Transverse colon (tissue), 4 donors: Measurements from ENCODE around the gene PKP1. TPM values are rescaled to one million over a fixed set of nuclear protein-coding genes. Genes with fewer than 3 reads are reported as not detected.

ENCODE experiments used
- DNase-seq: peaks from one replicate; pipeline ENCODE4 v3.0.0-alpha.2; 2019
- H3K27ac ChIP-seq, 4 donors: fragments of 200-600 bp; sonication (generic); 2 replicates each; pipeline ENCODE4 v1.5.1; 2016 to 2018; ENCODE audit warnings: inconsistent platforms in 4 of 4
- H3K27me3 ChIP-seq: fragments of 200-600 bp; sonication (generic); 2 replicates; pipeline ENCODE4 v1.5.1; 2017; ENCODE audit warnings: inconsistent platforms
- H3K36me3 ChIP-seq, 4 donors: fragments of 200-600 bp; sonication (generic); 2 replicates each; pipeline ENCODE4 v1.5.1; 2017 to 2019; ENCODE audit warnings: inconsistent platforms in 4 of 4
- H3K4me1 ChIP-seq, 4 donors: fragments of 200-600 bp; sonication (generic); 2 replicates each; pipeline ENCODE4 v1.5.1; 2017 to 2020; ENCODE audit warnings: inconsistent platforms in 4 of 4
- H3K4me3 ChIP-seq, 4 donors: fragments of 200-600 bp; sonication (generic); 1 replicate in 1 of 4; 2 replicates in 3 of 4; pipeline versions ENCODE4 v1.5.1 to v1.6.1; 2017 to 2019; ENCODE audit warnings: inconsistent platforms in 4 of 4
- H3K9me3 ChIP-seq, 2 donors: fragments of 200-600 bp; sonication (generic); 2 replicates each; pipeline ENCODE4 v1.5.1; 2017 to 2019; ENCODE audit warnings: inconsistent platforms in 2 of 2
- CTCF ChIP-seq, 5 experiments: fragments of 200-600 bp in 3 of 5; fragments of 450-650 bp in 2 of 5; sonication (generic) in 3 of 5; IDR thresholded peaks; 1 replicate in 2 of 5; 2 replicates in 3 of 5; pipeline ENCODE4 v1.5.1; 2016 to 2017; ENCODE audit warnings: antibody characterized with exemption in 5 of 5, inconsistent platforms in 3 of 5, mild to moderate bottlenecking in 2 of 5, moderate library complexity in 1 of 5
- EP300 ChIP-seq: sonication (generic); formaldehyde crosslinking; IDR thresholded peaks from one replicate; pipeline ENCODE4 v1.6.1; 2017; ENCODE audit warnings: antibody characterized with exemption, low read depth
- POLR2A ChIP-seq: fragments of 450-650 bp; IDR thresholded peaks from one replicate; pipeline ENCODE4 v1.6.1; 2016; ENCODE audit warnings: antibody characterized with exemption, mild to moderate bottlenecking, moderate library complexity
- POLR2AphosphoS5 ChIP-seq, 3 donors: sonication (generic); formaldehyde crosslinking; IDR thresholded peaks; one replicate each; pipeline ENCODE4 v1.6.1; 2016; ENCODE audit warnings: antibody characterized with exemption in 3 of 3
- WGBS, 2 donors: methylation state at CpG; one replicate each; pipeline ENCODE4 v1.1.5; 2018; ENCODE audit warnings: low coverage in 1 of 2; 5-methylcytosine and 5-hydroxymethylcytosine counted together
- in situ Hi-C, 4 donors: fragments of 200-750 bp; cut with MboI; loops; one replicate each; pipeline versions ENCODE4 v1.15.0 to v1.15.1; 2017; ENCODE audit warnings: low sequenced_read_pairs in 3 of 4, low pct_ligation_motif_present in 1 of 4, low pct_unique_long_range_greater_than_20kb in 1 of 4
- intact Hi-C: fragments of 100-400 bp; cut with DNase I; formaldehyde crosslinking; loops from one replicate; pipeline ENCODE4 v1.15.1; 2023; ENCODE audit warnings: low total_unique reads
- total RNA-seq, 4 donors: library from RNA; depleted of rRNA; stranded (reverse); fragments of >200 nt; gene quantifications; one replicate each; pipeline ENCODE4 v1.1.0, GENCODE V29; 2016

PKP1 gene
- total RNA-seq, 4 donors from 2014 or later, result 0.14 to 0.32 TPM; not detected in 2

- H3K4me1 ChIP-seq, result peaks cover 4 to 13% (median 10%) of the 10 kb centered on the region in 4 donors
- WGBS, 2 donors, result 91% methylated on average over 10 of the region's 10 CpGs; no CpG with 5 or more reads in 1 of the 2 donors
- no peaks in the 10 kb centered on the region for H3K36me3 ChIP-seq
- intact Hi-C loops (no loop called here), in situ Hi-C loops (loop anchor here in 2 of 4 donors (25.0 kb wide), 1 partner anchor 90 kb away; no protein-coding TSS in a partner anchor)
- H3K4me3 ChIP-seq, result no peak overlapping the region
- H3K9me3 ChIP-seq, result no peaks in the 10 kb centered on the region
- H3K27me3 ChIP-seq, result no peaks in the 10 kb centered on the region
- H3K27ac ChIP-seq, result no peak overlapping the region
- no peak for DNase-seq
- no peak for TF ChIP-seq POLR2A
- TF ChIP-seq EP300, result no peak
- TF ChIP-seq CTCF (IDR thresholded peaks at IDR 0.05), result no peak
- TF ChIP-seq POLR2AphosphoS5 (IDR thresholded peaks at IDR 0.05), result no peak
Measured at GRCh38 chr1:201272799-201273198, 10.5 kb upstream of the PKP1 start.

DNA sequence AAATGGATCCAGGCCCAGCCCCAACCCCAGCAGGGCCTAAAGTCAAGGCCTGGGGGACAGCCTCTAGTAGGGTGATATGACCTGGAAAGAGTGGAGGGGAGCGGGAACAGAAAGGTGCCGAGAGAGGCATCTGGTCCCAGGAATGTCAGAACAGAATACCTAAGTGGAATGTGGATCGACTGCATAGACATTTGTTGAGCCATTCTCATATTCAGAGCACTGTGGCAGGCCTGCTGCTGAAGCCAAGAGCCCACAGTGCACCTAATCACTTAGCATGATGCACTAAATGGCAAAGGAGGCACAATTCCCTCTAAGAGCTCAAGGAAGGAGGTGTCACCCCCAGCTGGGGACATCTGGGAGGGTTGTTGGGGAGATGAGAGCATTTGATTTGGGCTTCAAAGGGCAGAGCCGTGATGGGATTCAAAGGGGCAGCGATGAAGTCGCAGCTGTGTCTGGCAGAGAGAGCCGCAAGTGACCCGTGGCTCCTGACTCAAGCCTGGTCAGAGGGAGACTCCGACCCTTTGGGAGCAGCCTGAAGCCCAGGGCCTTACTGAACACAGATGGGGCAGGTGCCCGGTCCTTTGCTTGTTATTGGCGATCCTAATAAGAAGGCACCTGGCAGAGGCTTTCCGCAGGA is 8.6 kb upstream of the PKP1 start:
- no peaks in the 10 kb centered on the region for H3K9me3 ChIP-seq
- no peak for DNase-seq
- in situ Hi-C loops, result loop anchor here in 2 of 4 donors (25.0 kb wide), 1 partner anchor 88 kb away; no protein-coding TSS in a partner anchor
- peaks cover 6% of the 10 kb centered on the region for H3K27me3 ChIP-seq
- TF ChIP-seq POLR2AphosphoS5 (IDR thresholded peaks at IDR 0.05), result no peak
- TF ChIP-seq CTCF (IDR thresholded peaks at IDR 0.05), result no peak
- TF ChIP-seq POLR2A, result no peak
- no peak for TF ChIP-seq EP300
- peak overlapping the region in 1 of 4 donors; percentile 8 for H3K27ac ChIP-seq
- peaks cover 4 to 13% (median 10%) of the 10 kb centered on the region in 4 donors for H3K4me1 ChIP-seq
- no peak overlapping the region for H3K4me3 ChIP-seq
- WGBS, 2 donors, result 84 to 100% methylated on average over 1 to 12 of the region's 12 CpGs
- intact Hi-C loops, result loop anchor here (5.0 kb wide), 1 partner anchor 1568 kb away; no protein-coding TSS in a partner anchor
- H3K36me3 ChIP-seq, result no peaks in the 10 kb centered on the region

DNA sequence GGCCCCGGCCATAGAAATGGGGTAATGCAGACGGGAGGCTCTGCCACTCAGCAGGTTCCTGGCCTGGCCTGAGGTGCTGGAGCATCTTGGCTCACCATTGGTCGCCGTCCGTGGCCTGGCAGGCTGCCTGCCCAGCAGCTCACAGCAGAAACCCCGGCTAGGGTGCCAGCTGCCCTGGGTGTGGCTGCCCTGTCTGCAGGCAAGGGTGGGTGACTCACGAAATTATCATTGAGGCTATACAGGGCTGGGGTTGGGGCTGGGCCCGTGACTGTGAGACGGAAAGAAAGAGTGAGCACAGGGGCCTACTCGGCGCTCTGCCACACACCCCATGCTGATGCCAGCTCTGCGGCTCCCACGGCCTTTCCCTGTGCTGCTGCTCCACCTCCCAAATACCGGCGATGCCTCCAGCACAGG is 8.0 kb upstream of the PKP1 start:
- Histone ChIP-seq H3K36me3 (no peaks in the 10 kb centered on the region), H3K4me1 (peaks cover 4 to 13% (median 10%) of the 10 kb centered on the region in 4 donors), H3K27me3 (peaks cover 6% of the 10 kb centered on the region), H3K4me3 (no peak overlapping the region), H3K9me3 (no peaks in the 10 kb centered on the region), H3K27ac (peak overlapping the region in 1 of 4 donors; percentile 8)
- in situ Hi-C loops, result no loop called here
- intact Hi-C loops, result loop anchor here (5.0 kb wide), 1 partner anchor 1567 kb away; no protein-coding TSS in a partner anchor
- TF ChIP-seq EP300 (no peak), POLR2AphosphoS5 (IDR thresholded peaks at IDR 0.05) (no peak), POLR2A (no peak), CTCF (IDR thresholded peaks at IDR 0.05) (no peak)
- peak; percentile 81 for DNase-seq
- WGBS, 2 donors, result 51% methylated on average over 12 of the region's 15 CpGs; no CpG with 5 or more reads in 1 of the 2 donors

- TF ChIP-seq CTCF (IDR thresholded peaks at IDR 0.05), result no peak
- TF ChIP-seq POLR2AphosphoS5 (IDR thresholded peaks at IDR 0.05), result no peak
- no peak for TF ChIP-seq EP300
- TF ChIP-seq POLR2A, result no peak
- Histone ChIP-seq H3K4me3 (no peak overlapping the region), H3K27ac (no peak overlapping the region), H3K27me3 (peaks cover 13% of the 10 kb centered on the region), H3K9me3 (no peaks in the 10 kb centered on the region), H3K36me3 (no peaks in the 10 kb centered on the region), H3K4me1 (peaks cover 4 to 13% (median 10%) of the 10 kb centered on the region in 4 donors)
- intact Hi-C loops, result loop anchor here (5.0 kb wide), 1 partner anchor 1565 kb away; no protein-coding TSS in a partner anchor
- WGBS, 2 donors, result 68% methylated on average over 5 of the region's 6 CpGs; no CpG with 5 or more reads in 1 of the 2 donors
- in situ Hi-C loops, result no loop called here
- no peak for DNase-seq
Measured at GRCh38 chr1:201276891-201277290, 6.4 kb upstream of the PKP1 start.
